GM23338 (cell line): ENCODE measurements around the gene UNKL. TPM values are rescaled to one million over a fixed set of nuclear protein-coding genes. Genes with fewer than 3 reads are reported as not detected.

Experiments
- ATAC-seq: fragments of 200-7000 bp; cut with Tn5 transposase; 3 replicates; pipeline ENCODE4 v1.9.1; 2020
- DNase-seq: peaks from one replicate; pipeline ENCODE4 v3.0.0-alpha.2; 2015; ENCODE audit warnings: low spot score
- H2AFZ ChIP-seq: fragments of 200-600 bp; sonication (generic); 2 replicates; pipeline ENCODE4 v1.8.0; 2016; ENCODE audit warnings: antibody characterized with exemption, mild to moderate bottlenecking, moderate library complexity
- H3F3A ChIP-seq: fragments of 200-600 bp; sonication (generic); replicated peaks from 2 replicates; pipeline ENCODE4 v1.8.0; 2017; ENCODE audit warnings: antibody characterized with exemption, mixed run types, low read depth
- H3K27ac ChIP-seq: fragments of 200-600 bp; sonication (generic); 2 replicates; pipeline ENCODE4 v1.6.1; 2016; ENCODE audit warnings: low read depth
- H3K27me3 ChIP-seq: fragments of 200-600 bp; sonication (generic); 2 replicates; pipeline ENCODE4 v1.8.0; 2016; ENCODE audit warnings: mild to moderate bottlenecking, mixed run types, moderate library complexity; ENCODE audit not compliant: insufficient read depth
- H3K36me3 ChIP-seq: fragments of 200-600 bp; sonication (generic); 2 replicates; pipeline ENCODE4 v1.8.0; 2016; ENCODE audit warnings: mild to moderate bottlenecking; ENCODE audit not compliant: insufficient read depth
- H3K4me1 ChIP-seq: fragments of 200-600 bp; sonication (generic); 2 replicates; pipeline ENCODE4 v1.8.0; 2016; ENCODE audit warnings: mild to moderate bottlenecking, moderate library complexity; ENCODE audit not compliant: insufficient read depth
- H3K4me2 ChIP-seq: fragments of 200-600 bp; sonication (generic); 2 replicates; pipeline ENCODE4 v1.7.1; 2017; ENCODE audit warnings: mixed run types
- H3K4me3 ChIP-seq: fragments of 200-600 bp; sonication (generic); 2 replicates; pipeline ENCODE4 v1.6.1; 2016; ENCODE audit warnings: mixed run types
- H3K79me2 ChIP-seq: fragments of 200-600 bp; sonication (generic); replicated peaks from 2 replicates; pipeline ENCODE4 v1.8.0; 2017; ENCODE audit warnings: mild to moderate bottlenecking; ENCODE audit not compliant: insufficient read depth
- H3K9me2 ChIP-seq: fragments of 200-600 bp; sonication (generic); 2 replicates; pipeline ENCODE4 v1.8.0; 2017; ENCODE audit not compliant: insufficient read depth
- H4K20me1 ChIP-seq: fragments of 200-600 bp; sonication (generic); replicated peaks from 2 replicates; pipeline ENCODE4 v1.8.0; 2017; ENCODE audit warnings: mild to moderate bottlenecking; ENCODE audit not compliant: insufficient read depth
- H3K27ac Mint-ChIP-seq: 2 replicates; pipeline ENCODE4 v1.8.0; 2020; ENCODE audit warnings: inconsistent platforms, mild to moderate bottlenecking, moderate library complexity, mixed read lengths
- H3K27me3 Mint-ChIP-seq: 3 replicates; pipeline ENCODE4 v1.8.0; 2022; ENCODE audit warnings: low read depth, mild to moderate bottlenecking, moderate library complexity, mixed read lengths, inconsistent platforms; ENCODE audit not compliant: insufficient read depth, poor library complexity
- H3K36me3 Mint-ChIP-seq: 3 replicates; pipeline ENCODE4 v1.8.0; 2021; ENCODE audit warnings: low read depth, mild to moderate bottlenecking, inconsistent platforms, moderate library complexity, mixed read lengths
- H3K4me1 Mint-ChIP-seq: 3 replicates; pipeline ENCODE4 v1.8.0; 2020; ENCODE audit warnings: mild to moderate bottlenecking, inconsistent platforms, mixed read lengths
- H3K4me3 Mint-ChIP-seq: 3 replicates; pipeline ENCODE4 v1.8.0; 2021; ENCODE audit warnings: moderate library complexity, mild to moderate bottlenecking, inconsistent platforms, mixed read lengths
- H3K9me3 Mint-ChIP-seq: 3 replicates; pipeline ENCODE4 v1.8.0; 2020; ENCODE audit warnings: moderate library complexity, mild to moderate bottlenecking, inconsistent platforms, mixed read lengths
- CREB1 ChIP-seq: fragments of 250-450 bp; sonication (Bioruptor Pico); IDR thresholded peaks from 2 replicates; pipeline ENCODE4 v1.5.0; 2020; ENCODE audit warnings: low read depth, mild to moderate bottlenecking, moderate library complexity
- JUNB ChIP-seq: IDR thresholded peaks from one replicate; pipeline ENCODE4 v1.6.1; 2016; ENCODE audit warnings: antibody characterized with exemption; ENCODE audit not compliant: unreplicated experiment
- POLR2AphosphoS5 ChIP-seq: IDR thresholded peaks from 2 replicates; pipeline ENCODE4 v1.6.1; 2016; ENCODE audit warnings: antibody characterized with exemption, low read depth
- REST ChIP-seq: IDR thresholded peaks from one replicate; pipeline ENCODE4 v1.6.1; 2018; ENCODE audit warnings: antibody characterized with exemption; ENCODE audit not compliant: unreplicated experiment
- STAT1 ChIP-seq: IDR thresholded peaks from one replicate; pipeline ENCODE4 v1.6.1; 2016; ENCODE audit warnings: antibody characterized with exemption; ENCODE audit not compliant: unreplicated experiment
- ZNF114 ChIP-seq: fragments of 250-450 bp; sonication (Bioruptor Pico); IDR thresholded peaks from 2 replicates; pipeline ENCODE4 v1.5.0; 2020; ENCODE audit warnings: mild to moderate bottlenecking, moderate library complexity
- ZNF331 ChIP-seq: fragments of 250-450 bp; sonication (Bioruptor Pico); IDR thresholded peaks from 2 replicates; pipeline ENCODE4 v1.5.0; 2020; ENCODE audit warnings: low read depth, mild to moderate bottlenecking, moderate library complexity
- polyA plus RNA-seq: library from polyadenylated mRNA; unstranded; fragments of >200 nt; fragmentation: Nextera tagmentation; extraction: Ambion mirVana; gene quantifications from 2 replicates; pipeline ENCODE4 v1.2.1, GENCODE V29; 2016
- total RNA-seq: library from RNA; depleted of rRNA; stranded (reverse); fragments of >200 nt; shearing (Covaris generic); gene quantifications from 2 replicates; pipeline ENCODE4 v1.2.3, GENCODE V29; 2014
- TF ChIP-seq, protein P1 (sequence below), 2 experiments: fragments of 200-600 bp in 1 of 2; sonication (generic) in 1 of 2; conservative IDR thresholded peaks; 2 replicates each; pipeline versions ENCODE4 v1.5.1 to v1.6.1; 2016 to 2017; ENCODE audit warnings: antibody characterized with exemption in 2 of 2, low read depth in 2 of 2, mild to moderate bottlenecking in 2 of 2, moderate library complexity in 1 of 2
- TF ChIP-seq, protein P2 (sequence below): IDR thresholded peaks from 2 replicates; pipeline ENCODE4 v1.6.1; 2016; ENCODE audit warnings: antibody characterized with exemption
- TF ChIP-seq, protein P3 (sequence below): fragments of 250-450 bp; sonication (Bioruptor Pico); IDR thresholded peaks from 2 replicates; pipeline ENCODE4 v1.5.0; 2020; ENCODE audit warnings: mild to moderate bottlenecking, moderate library complexity

Gene UNKL
- total and polyA plus RNA-seq, 2 experiments from 2014 or later = 16.7 to 28.7 TPM

GRCh38 chr16:1435921-1436697, 21.6 kb upstream of the UNKL start (continued):
- TF ChIP-seq, protein P1, sequence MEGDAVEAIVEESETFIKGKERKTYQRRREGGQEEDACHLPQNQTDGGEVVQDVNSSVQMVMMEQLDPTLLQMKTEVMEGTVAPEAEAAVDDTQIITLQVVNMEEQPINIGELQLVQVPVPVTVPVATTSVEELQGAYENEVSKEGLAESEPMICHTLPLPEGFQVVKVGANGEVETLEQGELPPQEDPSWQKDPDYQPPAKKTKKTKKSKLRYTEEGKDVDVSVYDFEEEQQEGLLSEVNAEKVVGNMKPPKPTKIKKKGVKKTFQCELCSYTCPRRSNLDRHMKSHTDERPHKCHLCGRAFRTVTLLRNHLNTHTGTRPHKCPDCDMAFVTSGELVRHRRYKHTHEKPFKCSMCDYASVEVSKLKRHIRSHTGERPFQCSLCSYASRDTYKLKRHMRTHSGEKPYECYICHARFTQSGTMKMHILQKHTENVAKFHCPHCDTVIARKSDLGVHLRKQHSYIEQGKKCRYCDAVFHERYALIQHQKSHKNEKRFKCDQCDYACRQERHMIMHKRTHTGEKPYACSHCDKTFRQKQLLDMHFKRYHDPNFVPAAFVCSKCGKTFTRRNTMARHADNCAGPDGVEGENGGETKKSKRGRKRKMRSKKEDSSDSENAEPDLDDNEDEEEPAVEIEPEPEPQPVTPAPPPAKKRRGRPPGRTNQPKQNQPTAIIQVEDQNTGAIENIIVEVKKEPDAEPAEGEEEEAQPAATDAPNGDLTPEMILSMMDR (conservative IDR thresholded peaks at IDR 0.05; ENCODE audit: low read depth in 2 of 2) = peak in 1 of 2 experiments; percentile 44; a peak in 2 of 4 replicates
- TF ChIP-seq JUNB = no peak
- TF ChIP-seq ZNF331 = no peak
- no peak for TF ChIP-seq CREB1 (CRISPR knock-in tag)
- TF ChIP-seq STAT1 = no peak
- no peak for TF ChIP-seq ZNF114 (CRISPR knock-in tag)

GRCh38 chr16:1434644-1435592, 20.4 kb upstream of the UNKL start:
- H3K27me3 ChIP-seq = no peaks in the 10 kb centered on the region
- H2AFZ ChIP-seq = no peak overlapping the region
- no peaks in the 10 kb centered on the region for H3K4me1 Mint-ChIP-seq
- H3K9me3 Mint-ChIP-seq = no peaks in the 10 kb centered on the region; the same call in 2 of the 3 replicates
- no peak overlapping the region for H3K4me3 ChIP-seq
- no peaks in the 10 kb centered on the region for H4K20me1 ChIP-seq
- no peak overlapping the region for H3K27ac Mint-ChIP-seq
- H3K4me1 ChIP-seq = no peaks in the 10 kb centered on the region
- H3K4me2 ChIP-seq = no peak overlapping the region
- no peak for ATAC-seq
- no peaks in the 10 kb centered on the region for H3K36me3 Mint-ChIP-seq
- no peaks in the 10 kb centered on the region for H3F3A ChIP-seq
- peaks cover 7% of the 10 kb centered on the region for H3K27me3 Mint-ChIP-seq
- H3K36me3 ChIP-seq = no peaks in the 10 kb centered on the region
- H3K9me2 ChIP-seq = no peaks in the 10 kb centered on the region
- no peaks in the 10 kb centered on the region for H3K79me2 ChIP-seq
- H3K4me3 Mint-ChIP-seq = no peak overlapping the region
- no peak for DNase-seq
- no peak overlapping the region for H3K27ac ChIP-seq
- no peak for TF ChIP-seq POLR2AphosphoS5
- TF ChIP-seq, protein P2, sequence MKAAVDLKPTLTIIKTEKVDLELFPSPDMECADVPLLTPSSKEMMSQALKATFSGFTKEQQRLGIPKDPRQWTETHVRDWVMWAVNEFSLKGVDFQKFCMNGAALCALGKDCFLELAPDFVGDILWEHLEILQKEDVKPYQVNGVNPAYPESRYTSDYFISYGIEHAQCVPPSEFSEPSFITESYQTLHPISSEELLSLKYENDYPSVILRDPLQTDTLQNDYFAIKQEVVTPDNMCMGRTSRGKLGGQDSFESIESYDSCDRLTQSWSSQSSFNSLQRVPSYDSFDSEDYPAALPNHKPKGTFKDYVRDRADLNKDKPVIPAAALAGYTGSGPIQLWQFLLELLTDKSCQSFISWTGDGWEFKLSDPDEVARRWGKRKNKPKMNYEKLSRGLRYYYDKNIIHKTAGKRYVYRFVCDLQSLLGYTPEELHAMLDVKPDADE = no peak
- TF ChIP-seq, protein P3, sequence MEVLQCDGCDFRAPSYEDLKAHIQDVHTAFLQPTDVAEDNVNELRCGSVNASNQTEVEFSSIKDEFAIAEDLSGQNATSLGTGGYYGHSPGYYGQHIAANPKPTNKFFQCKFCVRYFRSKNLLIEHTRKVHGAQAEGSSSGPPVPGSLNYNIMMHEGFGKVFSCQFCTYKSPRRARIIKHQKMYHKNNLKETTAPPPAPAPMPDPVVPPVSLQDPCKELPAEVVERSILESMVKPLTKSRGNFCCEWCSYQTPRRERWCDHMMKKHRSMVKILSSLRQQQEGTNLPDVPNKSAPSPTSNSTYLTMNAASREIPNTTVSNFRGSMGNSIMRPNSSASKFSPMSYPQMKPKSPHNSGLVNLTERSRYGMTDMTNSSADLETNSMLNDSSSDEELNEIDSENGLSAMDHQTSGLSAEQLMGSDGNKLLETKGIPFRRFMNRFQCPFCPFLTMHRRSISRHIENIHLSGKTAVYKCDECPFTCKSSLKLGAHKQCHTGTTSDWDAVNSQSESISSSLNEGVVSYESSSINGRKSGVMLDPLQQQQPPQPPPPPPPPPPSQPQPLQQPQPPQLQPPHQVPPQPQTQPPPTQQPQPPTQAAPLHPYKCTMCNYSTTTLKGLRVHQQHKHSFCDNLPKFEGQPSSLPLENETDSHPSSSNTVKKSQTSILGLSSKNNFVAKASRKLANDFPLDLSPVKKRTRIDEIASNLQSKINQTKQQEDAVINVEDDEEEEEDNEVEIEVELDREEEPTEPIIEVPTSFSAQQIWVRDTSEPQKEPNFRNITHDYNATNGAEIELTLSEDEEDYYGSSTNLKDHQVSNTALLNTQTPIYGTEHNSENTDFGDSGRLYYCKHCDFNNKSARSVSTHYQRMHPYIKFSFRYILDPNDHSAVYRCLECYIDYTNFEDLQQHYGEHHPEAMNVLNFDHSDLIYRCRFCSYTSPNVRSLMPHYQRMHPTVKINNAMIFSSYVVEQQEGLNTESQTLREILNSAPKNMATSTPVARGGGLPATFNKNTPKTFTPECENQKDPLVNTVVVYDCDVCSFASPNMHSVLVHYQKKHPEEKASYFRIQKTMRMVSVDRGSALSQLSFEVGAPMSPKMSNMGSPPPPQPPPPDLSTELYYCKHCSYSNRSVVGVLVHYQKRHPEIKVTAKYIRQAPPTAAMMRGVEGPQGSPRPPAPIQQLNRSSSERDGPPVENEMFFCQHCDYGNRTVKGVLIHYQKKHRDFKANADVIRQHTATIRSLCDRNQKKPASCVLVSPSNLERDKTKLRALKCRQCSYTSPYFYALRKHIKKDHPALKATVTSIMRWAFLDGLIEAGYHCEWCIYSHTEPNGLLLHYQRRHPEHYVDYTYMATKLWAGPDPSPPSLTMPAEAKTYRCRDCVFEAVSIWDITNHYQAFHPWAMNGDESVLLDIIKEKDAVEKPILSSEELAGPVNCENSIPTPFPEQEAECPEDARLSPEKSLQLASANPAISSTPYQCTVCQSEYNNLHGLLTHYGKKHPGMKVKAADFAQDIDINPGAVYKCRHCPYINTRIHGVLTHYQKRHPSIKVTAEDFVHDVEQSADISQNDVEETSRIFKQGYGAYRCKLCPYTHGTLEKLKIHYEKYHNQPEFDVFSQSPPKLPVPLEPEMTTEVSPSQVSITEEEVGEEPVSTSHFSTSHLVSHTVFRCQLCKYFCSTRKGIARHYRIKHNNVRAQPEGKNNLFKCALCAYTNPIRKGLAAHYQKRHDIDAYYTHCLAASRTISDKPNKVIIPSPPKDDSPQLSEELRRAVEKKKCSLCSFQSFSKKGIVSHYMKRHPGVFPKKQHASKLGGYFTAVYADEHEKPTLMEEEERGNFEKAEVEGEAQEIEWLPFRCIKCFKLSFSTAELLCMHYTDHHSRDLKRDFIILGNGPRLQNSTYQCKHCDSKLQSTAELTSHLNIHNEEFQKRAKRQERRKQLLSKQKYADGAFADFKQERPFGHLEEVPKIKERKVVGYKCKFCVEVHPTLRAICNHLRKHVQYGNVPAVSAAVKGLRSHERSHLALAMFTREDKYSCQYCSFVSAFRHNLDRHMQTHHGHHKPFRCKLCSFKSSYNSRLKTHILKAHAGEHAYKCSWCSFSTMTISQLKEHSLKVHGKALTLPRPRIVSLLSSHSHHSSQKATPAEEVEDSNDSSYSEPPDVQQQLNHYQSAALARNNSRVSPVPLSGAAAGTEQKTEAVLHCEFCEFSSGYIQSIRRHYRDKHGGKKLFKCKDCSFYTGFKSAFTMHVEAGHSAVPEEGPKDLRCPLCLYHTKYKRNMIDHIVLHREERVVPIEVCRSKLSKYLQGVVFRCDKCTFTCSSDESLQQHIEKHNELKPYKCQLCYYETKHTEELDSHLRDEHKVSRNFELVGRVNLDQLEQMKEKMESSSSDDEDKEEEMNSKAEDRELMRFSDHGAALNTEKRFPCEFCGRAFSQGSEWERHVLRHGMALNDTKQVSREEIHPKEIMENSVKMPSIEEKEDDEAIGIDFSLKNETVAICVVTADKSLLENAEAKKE (CRISPR knock-in tag) = no peak
- no peak for TF ChIP-seq STAT1
- TF ChIP-seq ZNF331 = no peak
- no peak for TF ChIP-seq REST
